ENCODE measurements around the gene SMIM24. TPM values are rescaled to one million over a fixed set of nuclear protein-coding genes. Genes with fewer than 3 reads are reported as not detected.

SMIM24 gene
- total and polyA plus RNA-seq, 4 donors = 0.10 to 0.22 (median 0.15) TPM; not detected in 1

DNA sequence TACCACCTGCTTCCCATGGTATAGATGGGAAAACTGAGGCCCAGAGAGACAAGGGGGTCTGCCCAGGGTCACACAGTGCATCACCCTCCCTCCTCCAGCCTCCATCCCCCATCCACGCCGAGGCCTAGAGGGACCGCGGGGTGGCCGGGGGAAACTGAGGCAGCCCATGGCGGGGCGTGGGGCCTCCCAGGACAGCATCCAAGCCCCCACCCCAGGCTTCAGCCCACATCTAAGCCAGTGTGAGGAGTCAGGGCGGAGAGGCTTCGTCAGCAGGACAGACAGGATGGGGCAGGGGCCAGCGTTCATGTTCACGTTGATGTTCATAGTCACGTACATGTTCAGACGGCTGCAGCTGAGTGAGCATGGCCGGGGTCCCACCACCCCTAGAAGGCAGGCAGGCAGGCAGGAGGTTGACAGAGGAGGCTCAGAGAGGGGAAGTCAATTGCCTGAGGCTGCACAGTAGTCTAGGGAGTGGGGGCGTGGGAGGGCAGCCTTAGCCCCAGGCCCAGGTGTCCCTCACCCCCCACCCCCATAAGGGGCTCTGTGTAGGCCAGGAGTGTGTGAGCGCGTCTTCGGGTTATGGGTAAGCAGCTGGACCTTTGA lies 23.3 kb downstream of the SMIM24 start:
- 83 to 84% methylated on average over 18 of the region's 18 CpGs for WGBS, 2 donors
- no peak overlapping the region for H3K4me3 ChIP-seq
- peak overlapping the region; percentile 68 to 89 for H3K27ac ChIP-seq (ENCODE audit: low read depth in 1 of 2, low read length in 1 of 2)
- ATAC-seq (ENCODE audit: insufficient read depth, low FRiP score) (no peak), DNase-seq (no peak)
- peaks cover 16 to 59% (median 20%) of the 10 kb centered on the region in 4 donors for H3K36me3 ChIP-seq (ENCODE audit: control insufficient read depth in 4 of 4, insufficient read depth in 4 of 4, low read length in 4 of 4)
- peaks cover 0 to 2% (median 0%) of the 10 kb centered on the region in 4 donors for H3K9me3 ChIP-seq (ENCODE audit: control insufficient read depth in 4 of 4, insufficient read depth in 3 of 4, low read length in 3 of 4)
- H3K27me3 ChIP-seq (ENCODE audit: control insufficient read depth in 3 of 3, insufficient read depth in 3 of 3, low read length in 2 of 3) = no peaks in the 10 kb centered on the region
- TF ChIP-seq, protein P1, sequence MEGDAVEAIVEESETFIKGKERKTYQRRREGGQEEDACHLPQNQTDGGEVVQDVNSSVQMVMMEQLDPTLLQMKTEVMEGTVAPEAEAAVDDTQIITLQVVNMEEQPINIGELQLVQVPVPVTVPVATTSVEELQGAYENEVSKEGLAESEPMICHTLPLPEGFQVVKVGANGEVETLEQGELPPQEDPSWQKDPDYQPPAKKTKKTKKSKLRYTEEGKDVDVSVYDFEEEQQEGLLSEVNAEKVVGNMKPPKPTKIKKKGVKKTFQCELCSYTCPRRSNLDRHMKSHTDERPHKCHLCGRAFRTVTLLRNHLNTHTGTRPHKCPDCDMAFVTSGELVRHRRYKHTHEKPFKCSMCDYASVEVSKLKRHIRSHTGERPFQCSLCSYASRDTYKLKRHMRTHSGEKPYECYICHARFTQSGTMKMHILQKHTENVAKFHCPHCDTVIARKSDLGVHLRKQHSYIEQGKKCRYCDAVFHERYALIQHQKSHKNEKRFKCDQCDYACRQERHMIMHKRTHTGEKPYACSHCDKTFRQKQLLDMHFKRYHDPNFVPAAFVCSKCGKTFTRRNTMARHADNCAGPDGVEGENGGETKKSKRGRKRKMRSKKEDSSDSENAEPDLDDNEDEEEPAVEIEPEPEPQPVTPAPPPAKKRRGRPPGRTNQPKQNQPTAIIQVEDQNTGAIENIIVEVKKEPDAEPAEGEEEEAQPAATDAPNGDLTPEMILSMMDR (IDR thresholded peaks at IDR 0.05; ENCODE audit: control extremely low read depth, extremely low read depth) = no peak
- peaks cover 0 to 37% (median 9%) of the 10 kb centered on the region in 5 donors for H3K4me1 ChIP-seq (ENCODE audit: control insufficient read depth in 5 of 5, insufficient read depth in 5 of 5, low read length in 5 of 5)
- H3K9ac ChIP-seq (ENCODE audit: insufficient read depth in 1 of 2, low read length in 2 of 2) = no peak overlapping the region

GRCh38 chr19:3455960-3456601 lies 24.2 kb downstream of the SMIM24 start:
- TF ChIP-seq, protein P1 (IDR thresholded peaks at IDR 0.05; ENCODE audit: control extremely low read depth, extremely low read depth) = no peak
- no peaks in the 10 kb centered on the region for H3K27me3 ChIP-seq (ENCODE audit: control insufficient read depth in 3 of 3, insufficient read depth in 3 of 3, low read length in 2 of 3)
- peaks cover 16 to 60% (median 21%) of the 10 kb centered on the region in 4 donors for H3K36me3 ChIP-seq (ENCODE audit: control insufficient read depth in 4 of 4, insufficient read depth in 4 of 4, low read length in 4 of 4)
- DNase-seq (no peak), ATAC-seq (ENCODE audit: insufficient read depth, low FRiP score) (no peak)
- no peak overlapping the region for H3K4me3 ChIP-seq
- whole genome bisulfite sequencing, 2 donors = 89% methylated on average over 37 of the region's 37 CpGs
- peaks cover 0 to 41% (median 9%) of the 10 kb centered on the region in 5 donors for H3K4me1 ChIP-seq (ENCODE audit: control insufficient read depth in 5 of 5, insufficient read depth in 5 of 5, low read length in 5 of 5)
- no peak overlapping the region for H3K9ac ChIP-seq (ENCODE audit: insufficient read depth in 1 of 2, low read length in 2 of 2)
- H3K27ac ChIP-seq (ENCODE audit: low read depth in 1 of 2, low read length in 1 of 2) = no peak overlapping the region
- peaks cover 0 to 2% (median 0%) of the 10 kb centered on the region in 4 donors for H3K9me3 ChIP-seq (ENCODE audit: control insufficient read depth in 4 of 4, insufficient read depth in 3 of 4, low read length in 3 of 4)

- Histone ChIP-seq H3K4me3 (no peak overlapping the region), H3K36me3 (ENCODE audit: control insufficient read depth in 4 of 4, insufficient read depth in 4 of 4, low read length in 4 of 4) (peaks cover 19 to 62% (median 23%) of the 10 kb centered on the region in 4 donors), H3K9me3 (ENCODE audit: control insufficient read depth in 4 of 4, insufficient read depth in 3 of 4, low read length in 3 of 4) (peaks cover 0 to 2% (median 0%) of the 10 kb centered on the region in 4 donors), H3K27me3 (ENCODE audit: control insufficient read depth in 3 of 3, insufficient read depth in 3 of 3, low read length in 2 of 3) (no peaks in the 10 kb centered on the region), H3K4me1 (ENCODE audit: control insufficient read depth in 5 of 5, insufficient read depth in 5 of 5, low read length in 5 of 5) (peaks cover 2 to 45% (median 9%) of the 10 kb centered on the region in 5 donors), H3K27ac (ENCODE audit: low read depth in 1 of 2, low read length in 1 of 2) (no peak overlapping the region), H3K9ac (ENCODE audit: insufficient read depth in 1 of 2, low read length in 2 of 2) (no peak overlapping the region)
- 90 to 97% methylated on average over 7 of the region's 7 CpGs for whole genome bisulfite sequencing, 2 donors
- DNase-seq = no peak
- no peak for ATAC-seq (ENCODE audit: insufficient read depth, low FRiP score)
- TF ChIP-seq, protein P1 (IDR thresholded peaks at IDR 0.05; ENCODE audit: control extremely low read depth, extremely low read depth) = no peak
These were observed 24.9 kb downstream of the SMIM24 start for GRCh38 chr19:3455393-3455955.

All from lung (tissue), 12 donors.